HepG2 (cell line): ENCODE results near the gene PSMD9. TPM values are rescaled to one million over a fixed set of nuclear protein-coding genes. Genes with fewer than 3 reads are reported as not detected.

Source experiments
- ATAC-seq: fragments of 200-7000 bp; cut with Tn5 transposase; 3 replicates; pipeline ENCODE4 v1.9.1; 2020; ENCODE audit warnings: mild to moderate bottlenecking, moderate library complexity
- BruUV-seq: library from RNA; stranded (reverse); fragments of 400-500 nt; replicated peaks from 2 replicates; lab custom pipeline; 2021; lab: Mats Ljungman, UMichigan
- CTCF ChIA-PET: fragments of 300-600 bp; formaldehyde crosslinking; extraction: SDS; loops from one replicate; lab custom pipeline; 2021; ENCODE audit warnings: low total read pairs, inconsistent platforms, low intra/inter-chr PET ratio; lab: Yijun Ruan, JAX
- POLR2A ChIA-PET: fragments of 350-600 bp; sonication (Branson Sonifier 250); formaldehyde crosslinking; loops from one replicate; lab custom pipeline; 2020; ENCODE audit warnings: antibody characterized with exemption, inconsistent platforms; lab: Yijun Ruan, JAX
- DNase-seq: peaks from one replicate; pipeline ENCODE4 v3.0.0-alpha.2; 2015; ENCODE audit warnings: low spot score
- FAIRE-seq: peaks from 3 replicates; lab custom pipeline; 2011; peaks lifted over from hg19 to GRCh38; lab: Jason Lieb, UNC
- H2AFZ ChIP-seq: one replicate; pipeline ENCODE4 v1.6.1; 2011; ENCODE audit warnings: low read length, inconsistent platforms
- H3K27ac ChIP-seq: fragments of 300-600 bp; 3 replicates; pipeline ENCODE4 v1.8.0; 2011; ENCODE audit warnings: mixed run types, mild to moderate bottlenecking, mixed read lengths, low read length, inconsistent platforms; ENCODE audit not compliant: insufficient read depth; ENCODE audit errors: extremely low read length
- H3K27me3 ChIP-seq, 2 experiments: fragments of 200-600 bp in 1 of 2; 2 replicates in 1 of 2; 3 replicates in 1 of 2; pipeline versions ENCODE4 v1.6.0 to v1.8.0; 2011; ENCODE audit warnings: low read length in 2 of 2, mild to moderate bottlenecking in 2 of 2, moderate library complexity in 2 of 2, inconsistent platforms in 1 of 2; ENCODE audit not compliant: insufficient read depth in 2 of 2, control insufficient read depth in 1 of 2
- H3K36me3 ChIP-seq, 2 experiments: fragments of 200-600 bp in 1 of 2; replicated peaks in 1 of 2; 2 replicates in 1 of 2; 3 replicates in 1 of 2; pipeline versions ENCODE4 v1.5.1 to v1.8.0; 2011; ENCODE audit warnings: low read length in 2 of 2, inconsistent platforms in 1 of 2; ENCODE audit not compliant: insufficient read depth in 2 of 2, control insufficient read depth in 1 of 2
- H3K4me1 ChIP-seq: 2 replicates; pipeline ENCODE4 v1.5.1; 2012; ENCODE audit warnings: low read length, inconsistent platforms; ENCODE audit not compliant: insufficient read depth
- H3K4me2 ChIP-seq: 2 replicates; pipeline ENCODE4 v1.6.0; 2011; ENCODE audit warnings: low read depth, low read length, inconsistent platforms
- H3K4me3 ChIP-seq, 3 experiments: fragments of 200-600 bp in 1 of 3; sonication (generic), shearing (Covaris generic) in 1 of 3; replicated peaks in 1 of 3; 2 replicates each; pipeline ENCODE4 v1.5.1; 2011 to 2016; ENCODE audit warnings: low read length in 3 of 3, inconsistent platforms in 2 of 3, low read depth in 2 of 3, mild to moderate bottlenecking in 2 of 3, control low read depth in 1 of 3, mixed read lengths in 1 of 3; ENCODE audit not compliant: insufficient read depth in 1 of 3
- H3K79me2 ChIP-seq: one replicate; pipeline ENCODE4 v1.6.1; 2011; ENCODE audit warnings: low read length, inconsistent platforms; ENCODE audit not compliant: insufficient read depth
- H3K9ac ChIP-seq: 2 replicates; pipeline ENCODE4 v1.6.0; 2011; ENCODE audit warnings: mild to moderate bottlenecking, low read depth, low read length, inconsistent platforms; ENCODE audit not compliant: insufficient read depth
- H3K9me3 ChIP-seq: 2 replicates; pipeline ENCODE4 v1.5.1; 2012; ENCODE audit warnings: mild to moderate bottlenecking, low read length
- H4K20me1 ChIP-seq: 2 replicates; pipeline ENCODE4 v1.6.0; 2011; ENCODE audit warnings: inconsistent platforms, mild to moderate bottlenecking, low read length, moderate library complexity; ENCODE audit not compliant: insufficient read depth
- FOSL2 ChIP-seq: sonication (generic); formaldehyde crosslinking; IDR thresholded peaks from 2 replicates; pipeline ENCODE4 v1.4.0; 2020; ENCODE audit warnings: missing genetic modification reagents
- FOXP1 ChIP-seq, 2 experiments: fragments of 450-650 bp in 1 of 2; IDR thresholded peaks; 2 replicates each; pipeline ENCODE4 v1.6.1; 2017 to 2018; ENCODE audit warnings: antibody characterized with exemption in 1 of 2
- KAT2B ChIP-seq: fragments of 150-350 bp; IDR thresholded peaks from 2 replicates; pipeline ENCODE4 v1.6.1; 2014; ENCODE audit warnings: low read depth, low read length, borderline replicate concordance
- MTA3 ChIP-seq: sonication (generic); formaldehyde crosslinking; IDR thresholded peaks from 2 replicates; pipeline ENCODE4 v1.4.0; 2020; ENCODE audit warnings: missing genetic modification reagents
- NFE2 ChIP-seq: sonication (generic); formaldehyde crosslinking; IDR thresholded peaks from 2 replicates; pipeline ENCODE4 v1.4.0; 2020; ENCODE audit warnings: missing genetic modification reagents
- PCBP2 ChIP-seq: fragments of 200-400 bp; formaldehyde crosslinking; optimal IDR thresholded peaks from 2 replicates; pipeline ENCODE3; 2018; ENCODE audit warnings: low read length, low read depth; ENCODE audit not compliant: poor library complexity, severe bottlenecking
- SMAD1 ChIP-seq: sonication (generic); formaldehyde crosslinking; IDR thresholded peaks from 2 replicates; pipeline ENCODE4 v1.4.0; 2020; ENCODE audit warnings: missing genetic modification reagents, low read depth, mild to moderate bottlenecking, borderline replicate concordance
- USF2 ChIP-seq, 2 experiments: sonication (generic) in 1 of 2; formaldehyde crosslinking in 1 of 2; IDR thresholded peaks; 2 replicates each; pipeline versions ENCODE4 v1.5.1 to v1.6.1; 2011 to 2020; ENCODE audit warnings: borderline replicate concordance in 1 of 2, low read depth in 1 of 2, low read length in 1 of 2, mild to moderate bottlenecking in 1 of 2, missing genetic modification reagents in 1 of 2, moderate library complexity in 1 of 2
- ZBTB38 ChIP-seq: sonication (generic); formaldehyde crosslinking; IDR thresholded peaks from 2 replicates; pipeline ENCODE4 v1.5.1; 2020; ENCODE audit warnings: mild to moderate bottlenecking, missing genetic modification reagents
- WGBS: methylation state at CpG from one replicate; pipeline ENCODE4 v1.1.6; 2017; ENCODE audit warnings: low lambda C conversion rate; 5-methylcytosine and 5-hydroxymethylcytosine counted together
- in situ Hi-C: cut with HindIII; loops from 2 replicates; pipeline ENCODE4 v1.10.0; 2017; ENCODE audit warnings: low pct_unique_long_range_greater_than_20kb; ENCODE audit not compliant: extremely low pct_ligation_motif_present
- intact Hi-C: fragments of 100-400 bp; cut with micrococcal nuclease; formaldehyde crosslinking; loops from one replicate; pipeline ENCODE4 v1.10.0; 2022; ENCODE audit not compliant: unreplicated experiment
- polyA plus RNA-seq, 8 experiments: library from polyadenylated mRNA; depleted of rRNA in 3 of 8; stranded (reverse) in 7 of 8; unstranded in 1 of 8; fragments of >200 nt; fragmentation: Illumina TruSeq in 4 of 8; extraction: Trizol in 4 of 8; gene quantifications; 2 replicates each; pipeline versions ENCODE4 v1.2.1 to v1.2.3, GENCODE V29; 2011 to 2016; ENCODE audit warnings: low read depth in 4 of 8, missing spikeins in 1 of 8, mixed read lengths in 1 of 8; ENCODE audit not compliant: insufficient read depth in 1 of 8
- total RNA-seq, 5 experiments: library from RNA; depleted of rRNA; stranded (reverse); fragments of >200 nt; fragmentation: Illumina TruSeq; extraction: Trizol; gene quantifications; 2 replicates each; pipeline ENCODE4 v1.2.3, GENCODE V29; 2016; ENCODE audit warnings: low read depth in 1 of 5
- TF ChIP-seq, protein P1 (sequence below): sonication (generic); formaldehyde crosslinking; IDR thresholded peaks from 2 replicates; pipeline ENCODE4 v1.4.0; 2020; ENCODE audit warnings: missing genetic modification reagents
- TF ChIP-seq, protein P2 (sequence below): sonication (generic); formaldehyde crosslinking; IDR thresholded peaks from 2 replicates; pipeline ENCODE4 v1.5.1; 2020; ENCODE audit warnings: mild to moderate bottlenecking, missing genetic modification reagents, moderate library complexity

The PSMD9 gene
- total and polyA plus RNA-seq, 2 of the 13 experiments (the other 11 are each of a cell fraction or from before 2014, with no cell fraction given) = 41.4 to 61.1 TPM

DNA sequence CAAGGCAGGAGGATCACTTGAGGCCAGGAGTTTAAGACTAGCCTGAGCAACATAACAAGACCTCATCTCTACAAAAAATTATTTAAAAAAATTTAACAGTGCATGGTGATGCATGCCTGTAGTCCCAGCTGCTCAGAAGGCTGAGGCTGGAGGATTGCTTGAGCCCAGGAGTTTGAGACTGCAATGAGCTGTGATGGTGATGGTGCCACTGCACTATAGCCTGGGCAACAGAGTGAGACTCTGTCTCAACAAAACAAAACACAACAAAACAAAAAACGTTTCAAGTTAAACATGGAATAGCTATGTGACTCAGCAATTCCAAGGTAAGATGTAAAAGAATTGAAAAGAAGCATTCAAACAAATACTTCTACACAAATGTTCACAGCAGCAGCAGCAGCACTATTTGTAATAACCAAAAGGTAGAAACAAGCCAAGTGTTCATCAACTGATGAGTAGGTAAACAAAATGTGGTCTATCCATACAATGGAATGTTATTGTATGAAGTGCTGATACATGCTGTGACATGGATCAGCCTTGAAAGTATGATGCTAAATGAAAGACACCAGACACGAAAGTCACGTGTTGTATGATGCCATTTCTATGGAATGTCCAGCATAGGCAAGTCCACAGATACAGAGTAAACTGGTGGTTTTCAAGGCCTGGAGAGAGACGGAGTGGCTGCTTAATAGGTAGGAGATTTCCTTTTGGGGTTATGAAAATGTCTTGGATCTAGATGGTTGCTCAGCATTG, 61.2 kb downstream of the PSMD9 start (continued):
- TF ChIP-seq ZBTB38 (CRISPR knock-in tag) = no peak
- TF ChIP-seq SMAD1 (CRISPR knock-in tag) = no peak
- no peak for TF ChIP-seq PCBP2
- no peak for TF ChIP-seq MTA3 (CRISPR knock-in tag)
- TF ChIP-seq FOSL2 = peak; percentile 41
- TF ChIP-seq USF2 (IDR thresholded peaks at IDR 0.05; ENCODE audit: low read depth, low read length) = peak; percentile 40; the same call in 1 of the 2 replicates
- 0 out of 2 replicates have a peak, but pooled peaks have one; percentile 22 for TF ChIP-seq USF2 (CRISPR knock-in tag; IDR thresholded peaks at IDR 0.05; ENCODE audit: borderline replicate concordance)
- TF ChIP-seq, all 625 proteins: peak for 6

DNA sequence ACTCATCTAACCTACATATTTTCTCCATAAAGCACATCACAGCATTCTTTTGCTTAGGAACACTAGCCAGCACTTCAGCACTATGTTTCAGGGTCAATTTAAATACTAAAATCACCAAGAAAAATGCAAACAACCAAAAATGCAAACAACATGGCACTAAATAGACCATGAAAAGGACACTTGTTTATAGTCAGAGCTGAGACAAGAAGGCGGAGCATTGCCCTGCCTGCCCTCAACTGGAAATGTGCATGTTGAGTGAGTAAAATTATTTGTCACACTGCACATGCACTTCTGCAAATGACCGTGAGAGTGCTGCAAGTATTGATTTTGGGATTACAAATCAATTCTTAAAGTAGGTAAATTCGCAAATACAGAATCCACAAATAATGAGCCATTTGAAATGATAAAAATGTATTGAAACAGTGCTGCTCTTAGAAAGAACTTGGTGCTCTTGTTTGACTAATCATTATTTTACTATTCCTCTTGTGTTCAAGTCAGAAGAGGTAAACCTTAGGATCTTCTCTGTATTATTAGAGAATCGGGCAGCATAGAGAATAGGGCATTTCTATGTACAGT, 64.6 kb downstream of the PSMD9 start:
- H3K79me2 ChIP-seq = no peaks in the 10 kb centered on the region
- in situ Hi-C loops = no loop called here
- no TSS peak for BruUV-seq
- no peaks in the 10 kb centered on the region for H3K36me3 ChIP-seq
- H3K4me1 ChIP-seq = peaks cover 16% of the 10 kb centered on the region
- no peak for FAIRE-seq
- no peaks in the 10 kb centered on the region for H3K27me3 ChIP-seq
- H2AFZ ChIP-seq = no peak overlapping the region
- no peak for DNase-seq
- intact Hi-C loops = loop anchor here (10.0 kb wide), 1 partner anchor 172 kb away; no protein-coding TSS in a partner anchor
- no peak overlapping the region for H3K27ac ChIP-seq
- H3K9ac ChIP-seq = no peak overlapping the region
- no peaks in the 10 kb centered on the region for H3K9me3 ChIP-seq
- POLR2A ChIA-PET = no interaction called here
- ATAC-seq = no peak
- CTCF ChIA-PET = no interaction called here
- no peak overlapping the region for H3K4me2 ChIP-seq
- 58% methylated on average over 4 of the region's 4 CpGs for WGBS
- no peak overlapping the region for H3K4me3 ChIP-seq
- H4K20me1 ChIP-seq = no peaks in the 10 kb centered on the region
- TF ChIP-seq, protein P1, sequence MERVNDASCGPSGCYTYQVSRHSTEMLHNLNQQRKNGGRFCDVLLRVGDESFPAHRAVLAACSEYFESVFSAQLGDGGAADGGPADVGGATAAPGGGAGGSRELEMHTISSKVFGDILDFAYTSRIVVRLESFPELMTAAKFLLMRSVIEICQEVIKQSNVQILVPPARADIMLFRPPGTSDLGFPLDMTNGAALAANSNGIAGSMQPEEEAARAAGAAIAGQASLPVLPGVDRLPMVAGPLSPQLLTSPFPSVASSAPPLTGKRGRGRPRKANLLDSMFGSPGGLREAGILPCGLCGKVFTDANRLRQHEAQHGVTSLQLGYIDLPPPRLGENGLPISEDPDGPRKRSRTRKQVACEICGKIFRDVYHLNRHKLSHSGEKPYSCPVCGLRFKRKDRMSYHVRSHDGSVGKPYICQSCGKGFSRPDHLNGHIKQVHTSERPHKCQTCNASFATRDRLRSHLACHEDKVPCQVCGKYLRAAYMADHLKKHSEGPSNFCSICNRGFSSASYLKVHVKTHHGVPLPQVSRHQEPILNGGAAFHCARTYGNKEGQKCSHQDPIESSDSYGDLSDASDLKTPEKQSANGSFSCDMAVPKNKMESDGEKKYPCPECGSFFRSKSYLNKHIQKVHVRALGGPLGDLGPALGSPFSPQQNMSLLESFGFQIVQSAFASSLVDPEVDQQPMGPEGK (CRISPR knock-in tag) = no peak
- TF ChIP-seq, protein P2, sequence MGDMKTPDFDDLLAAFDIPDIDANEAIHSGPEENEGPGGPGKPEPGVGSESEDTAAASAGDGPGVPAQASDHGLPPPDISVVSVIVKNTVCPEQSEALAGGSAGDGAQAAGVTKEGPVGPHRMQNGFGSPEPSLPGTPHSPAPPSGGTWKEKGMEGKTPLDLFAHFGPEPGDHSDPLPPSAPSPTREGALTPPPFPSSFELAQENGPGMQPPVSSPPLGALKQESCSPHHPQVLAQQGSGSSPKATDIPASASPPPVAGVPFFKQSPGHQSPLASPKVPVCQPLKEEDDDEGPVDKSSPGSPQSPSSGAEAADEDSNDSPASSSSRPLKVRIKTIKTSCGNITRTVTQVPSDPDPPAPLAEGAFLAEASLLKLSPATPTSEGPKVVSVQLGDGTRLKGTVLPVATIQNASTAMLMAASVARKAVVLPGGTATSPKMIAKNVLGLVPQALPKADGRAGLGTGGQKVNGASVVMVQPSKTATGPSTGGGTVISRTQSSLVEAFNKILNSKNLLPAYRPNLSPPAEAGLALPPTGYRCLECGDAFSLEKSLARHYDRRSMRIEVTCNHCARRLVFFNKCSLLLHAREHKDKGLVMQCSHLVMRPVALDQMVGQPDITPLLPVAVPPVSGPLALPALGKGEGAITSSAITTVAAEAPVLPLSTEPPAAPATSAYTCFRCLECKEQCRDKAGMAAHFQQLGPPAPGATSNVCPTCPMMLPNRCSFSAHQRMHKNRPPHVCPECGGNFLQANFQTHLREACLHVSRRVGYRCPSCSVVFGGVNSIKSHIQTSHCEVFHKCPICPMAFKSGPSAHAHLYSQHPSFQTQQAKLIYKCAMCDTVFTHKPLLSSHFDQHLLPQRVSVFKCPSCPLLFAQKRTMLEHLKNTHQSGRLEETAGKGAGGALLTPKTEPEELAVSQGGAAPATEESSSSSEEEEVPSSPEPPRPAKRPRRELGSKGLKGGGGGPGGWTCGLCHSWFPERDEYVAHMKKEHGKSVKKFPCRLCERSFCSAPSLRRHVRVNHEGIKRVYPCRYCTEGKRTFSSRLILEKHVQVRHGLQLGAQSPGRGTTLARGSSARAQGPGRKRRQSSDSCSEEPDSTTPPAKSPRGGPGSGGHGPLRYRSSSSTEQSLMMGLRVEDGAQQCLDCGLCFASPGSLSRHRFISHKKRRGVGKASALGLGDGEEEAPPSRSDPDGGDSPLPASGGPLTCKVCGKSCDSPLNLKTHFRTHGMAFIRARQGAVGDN (CRISPR knock-in tag) = no peak
- TF ChIP-seq FOXP1 (IDR thresholded peaks at IDR 0.05) (no peak), FOXP1 (CRISPR knock-in tag; IDR thresholded peaks at IDR 0.05) (no peak), NFE2 (no peak), KAT2B (peak; percentile 68; the same call in 1 of the 2 replicates)
